ENCODE data around the gene LYPD6B.

The LYPD6B gene

GRCh38 chr2:149015501-149015900 is 23.0 kb upstream of the LYPD6B start:
- no peak for DNase-seq

- DNase-seq = no peak
Measured at GRCh38 chr2:149015926-149016563, 22.5 kb upstream of the LYPD6B start.

- peak; percentile 19 to 79 for DNase-seq
Measured at GRCh38 chr2:149017116-149017985, 21.1 kb upstream of the LYPD6B start.

GRCh38 chr2:149018981-149019380 is 19.5 kb upstream of the LYPD6B start:
- no peak for DNase-seq

- no peak for DNase-seq
Measured at GRCh38 chr2:149019768-149020167, 18.7 kb upstream of the LYPD6B start.

GRCh38 chr2:149020432-149020851 is 18.1 kb upstream of the LYPD6B start:
- DNase-seq = no peak

- DNase-seq = no peak
Measured at GRCh38 chr2:149021271-149021719, 17.2 kb upstream of the LYPD6B start.

GRCh38 chr2:149021761-149022160 is 16.7 kb upstream of the LYPD6B start:
- DNase-seq = no peak

- DNase-seq = no peak
Measured at GRCh38 chr2:149023091-149023490, 15.4 kb upstream of the LYPD6B start.

- no peak for DNase-seq
Measured at GRCh38 chr2:149027590-149028250, 10.8 kb upstream of the LYPD6B start.

GRCh38 chr2:149028377-149028776 is 10.1 kb upstream of the LYPD6B start:
- no peak for DNase-seq

GRCh38 chr2:149028891-149029290 is 9.6 kb upstream of the LYPD6B start:
- DNase-seq = no peak

GRCh38 chr2:149029307-149029965 is 9.1 kb upstream of the LYPD6B start:
- no peak for DNase-seq

- DNase-seq = no peak
Measured at GRCh38 chr2:149031396-149031795, 7.1 kb upstream of the LYPD6B start.

- no peak for DNase-seq
Measured at GRCh38 chr2:149033716-149034115, 4.8 kb upstream of the LYPD6B start.

GRCh38 chr2:149034406-149034805 is 4.1 kb upstream of the LYPD6B start:
- no peak for DNase-seq

- no peak for DNase-seq
Measured at GRCh38 chr2:149036507-149037293, 1.8 kb upstream of the LYPD6B start.

GRCh38 chr2:149037851-149038250 is 648 bp upstream of the LYPD6B start:
- no peak for DNase-seq

- DNase-seq = no peak
Measured at GRCh38 chr2:149039213-149039724, 770 bp downstream of the LYPD6B start.

- DNase-seq = peak in 1 of 2 experiments; percentile 15
Measured at GRCh38 chr2:149040451-149040850, 2.0 kb downstream of the LYPD6B start.

GRCh38 chr2:149041482-149041881 is 3.0 kb downstream of the LYPD6B start:
- DNase-seq = no peak

- no peak for DNase-seq
Measured at GRCh38 chr2:149042881-149043280, 4.4 kb downstream of the LYPD6B start.
